Caco-2 (cell line): ENCODE data around the gene TGM4. TPM values are rescaled to one million over a fixed set of nuclear protein-coding genes. Genes with fewer than 3 reads are reported as not detected.

Experiments
- BruUV-seq: library from RNA; stranded (reverse); fragments of 400-500 nt; replicated peaks from 2 replicates; lab custom pipeline; 2021; lab: Mats Ljungman, UMichigan
- CTCF ChIA-PET: fragments of 300-600 bp; sonication (Branson Sonifier 250); formaldehyde crosslinking; loops from one replicate; lab custom pipeline; 2022; ENCODE audit warnings: antibody characterized with exemption; lab: Charles Lee
- POLR2A ChIA-PET: fragments of 300-600 bp; sonication (Branson Sonifier 250); formaldehyde crosslinking; loops from one replicate; lab custom pipeline; 2022; ENCODE audit warnings: antibody characterized with exemption; lab: Charles Lee
- DNase-seq, 2 experiments: peaks; one replicate each; pipeline versions ENCODE4 v3.0.0 to v3.0.0-alpha.2; 2020 to 2022
- H3K27me3 ChIP-seq: replicated peaks from 2 replicates; pipeline ENCODE4 v1.6.0; 2011; ENCODE audit warnings: low read length; ENCODE audit not compliant: control insufficient read depth, insufficient read depth
- H3K36me3 ChIP-seq: 2 replicates; pipeline ENCODE4 v1.5.1; 2011; ENCODE audit warnings: low read length; ENCODE audit not compliant: control insufficient read depth, insufficient read depth
- H3K4me1 ChIP-seq: fragments of 250-450 bp; sonication (Bioruptor Pico); 2 replicates; pipeline ENCODE4 v1.5.1; 2020; ENCODE audit warnings: mild to moderate bottlenecking
- H3K4me3 ChIP-seq: 2 replicates; pipeline ENCODE4 v1.5.1; 2011; ENCODE audit warnings: low read depth, mild to moderate bottlenecking, control low read depth, low read length
- H3K9me3 ChIP-seq: fragments of 250-450 bp; sonication (Bioruptor Pico); 2 replicates; pipeline ENCODE4 v1.5.1; 2020; ENCODE audit warnings: mild to moderate bottlenecking, moderate library complexity
- H3K27ac Mint-ChIP-seq: one replicate; pipeline ENCODE4 v1.8.0; 2022; ENCODE audit warnings: mixed read lengths; ENCODE audit not compliant: unreplicated experiment
- H3K27me3 Mint-ChIP-seq: one replicate; pipeline ENCODE4 v1.8.0; 2022; ENCODE audit warnings: mixed read lengths; ENCODE audit not compliant: insufficient read depth, unreplicated experiment
- H3K36me3 Mint-ChIP-seq: one replicate; pipeline ENCODE4 v1.8.0; 2022; ENCODE audit warnings: mild to moderate bottlenecking, mixed read lengths; ENCODE audit not compliant: insufficient read depth, unreplicated experiment
- H3K4me1 Mint-ChIP-seq: one replicate; pipeline ENCODE4 v1.8.0; 2022; ENCODE audit warnings: low read depth, mixed read lengths; ENCODE audit not compliant: unreplicated experiment
- H3K4me3 Mint-ChIP-seq: one replicate; pipeline ENCODE4 v1.8.0; 2022; ENCODE audit warnings: mild to moderate bottlenecking, moderate library complexity, mixed read lengths; ENCODE audit not compliant: unreplicated experiment
- H3K9me3 Mint-ChIP-seq: one replicate; pipeline ENCODE4 v1.8.0; 2022; ENCODE audit warnings: mixed read lengths; ENCODE audit not compliant: unreplicated experiment
- intact Hi-C: fragments of 100-400 bp; cut with micrococcal nuclease; formaldehyde crosslinking; loops from one replicate; pipeline ENCODE4 v1.10.0; 2022; ENCODE audit not compliant: unreplicated experiment
- total RNA-seq: library from RNA; stranded (reverse); gene quantifications from 2 replicates; pipeline ENCODE4 v1.2.3, GENCODE V29; 2022
- TF ChIP-seq, protein P1 (sequence below), 2 experiments: fragments of 200-600 bp in 1 of 2; IDR thresholded peaks; 1 replicate in 1 of 2; 2 replicates in 1 of 2; pipeline versions ENCODE4 v1.5.1 to v1.8.0; 2011 to 2022; ENCODE audit warnings: antibody characterized with exemption in 1 of 2, control low read depth in 1 of 2, inconsistent platforms in 1 of 2, low read depth in 1 of 2, low read length in 1 of 2, mild to moderate bottlenecking in 1 of 2, moderate library complexity in 1 of 2; ENCODE audit not compliant: insufficient read depth in 1 of 2, severe bottlenecking in 1 of 2, unreplicated experiment in 1 of 2

The TGM4 gene
- total RNA-seq, 1 experiment from 2014 or later = not detected

DNA sequence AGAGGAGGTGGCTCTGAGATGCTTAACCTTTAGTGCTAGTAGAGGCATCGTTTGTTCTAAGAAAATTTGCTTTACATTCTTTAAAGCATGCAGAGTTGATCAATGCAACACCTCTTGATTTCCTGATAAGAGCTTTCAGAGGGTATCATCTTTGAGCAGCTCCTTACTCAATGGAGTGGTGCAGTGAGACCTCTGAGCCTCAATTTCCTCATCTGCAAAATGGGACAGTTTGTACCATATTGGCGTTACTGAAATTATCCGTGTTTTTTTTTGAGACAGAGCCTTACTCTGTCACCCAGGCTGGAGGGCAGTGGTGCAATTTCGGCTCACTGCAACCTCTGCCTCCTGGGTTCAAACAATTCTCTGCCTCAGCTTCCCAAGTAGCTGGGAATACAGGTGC is 14.3 kb upstream of the TGM4 start:
- no TSS peak for BruUV-seq
- no peak overlapping the region for H3K4me3 Mint-ChIP-seq
- H3K4me1 Mint-ChIP-seq = no peaks in the 10 kb centered on the region
- Histone ChIP-seq H3K4me1 (no peaks in the 10 kb centered on the region), H3K27me3 (no peaks in the 10 kb centered on the region), H3K36me3 (0 out of 2 replicates have a peak, but pooled peaks cover 2% of the 10 kb centered on the region), H3K9me3 (no peaks in the 10 kb centered on the region), H3K4me3 (no peak overlapping the region)
- no peaks in the 10 kb centered on the region for H3K27me3 Mint-ChIP-seq
- TF ChIP-seq, protein P1, sequence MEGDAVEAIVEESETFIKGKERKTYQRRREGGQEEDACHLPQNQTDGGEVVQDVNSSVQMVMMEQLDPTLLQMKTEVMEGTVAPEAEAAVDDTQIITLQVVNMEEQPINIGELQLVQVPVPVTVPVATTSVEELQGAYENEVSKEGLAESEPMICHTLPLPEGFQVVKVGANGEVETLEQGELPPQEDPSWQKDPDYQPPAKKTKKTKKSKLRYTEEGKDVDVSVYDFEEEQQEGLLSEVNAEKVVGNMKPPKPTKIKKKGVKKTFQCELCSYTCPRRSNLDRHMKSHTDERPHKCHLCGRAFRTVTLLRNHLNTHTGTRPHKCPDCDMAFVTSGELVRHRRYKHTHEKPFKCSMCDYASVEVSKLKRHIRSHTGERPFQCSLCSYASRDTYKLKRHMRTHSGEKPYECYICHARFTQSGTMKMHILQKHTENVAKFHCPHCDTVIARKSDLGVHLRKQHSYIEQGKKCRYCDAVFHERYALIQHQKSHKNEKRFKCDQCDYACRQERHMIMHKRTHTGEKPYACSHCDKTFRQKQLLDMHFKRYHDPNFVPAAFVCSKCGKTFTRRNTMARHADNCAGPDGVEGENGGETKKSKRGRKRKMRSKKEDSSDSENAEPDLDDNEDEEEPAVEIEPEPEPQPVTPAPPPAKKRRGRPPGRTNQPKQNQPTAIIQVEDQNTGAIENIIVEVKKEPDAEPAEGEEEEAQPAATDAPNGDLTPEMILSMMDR (IDR thresholded peaks at IDR 0.05; ENCODE audit: insufficient read depth in 1 of 2, low read depth in 1 of 2, low read length in 1 of 2, severe bottlenecking in 1 of 2, unreplicated experiment in 1 of 2) = no peak
- intact Hi-C loops = no loop called here
- CTCF ChIA-PET = no interaction called here
- POLR2A ChIA-PET = no interaction called here
- H3K36me3 Mint-ChIP-seq = peaks cover 16% of the 10 kb centered on the region
- no peaks in the 10 kb centered on the region for H3K9me3 Mint-ChIP-seq
- H3K27ac Mint-ChIP-seq = no peak overlapping the region
- DNase-seq = no peak

DNA sequence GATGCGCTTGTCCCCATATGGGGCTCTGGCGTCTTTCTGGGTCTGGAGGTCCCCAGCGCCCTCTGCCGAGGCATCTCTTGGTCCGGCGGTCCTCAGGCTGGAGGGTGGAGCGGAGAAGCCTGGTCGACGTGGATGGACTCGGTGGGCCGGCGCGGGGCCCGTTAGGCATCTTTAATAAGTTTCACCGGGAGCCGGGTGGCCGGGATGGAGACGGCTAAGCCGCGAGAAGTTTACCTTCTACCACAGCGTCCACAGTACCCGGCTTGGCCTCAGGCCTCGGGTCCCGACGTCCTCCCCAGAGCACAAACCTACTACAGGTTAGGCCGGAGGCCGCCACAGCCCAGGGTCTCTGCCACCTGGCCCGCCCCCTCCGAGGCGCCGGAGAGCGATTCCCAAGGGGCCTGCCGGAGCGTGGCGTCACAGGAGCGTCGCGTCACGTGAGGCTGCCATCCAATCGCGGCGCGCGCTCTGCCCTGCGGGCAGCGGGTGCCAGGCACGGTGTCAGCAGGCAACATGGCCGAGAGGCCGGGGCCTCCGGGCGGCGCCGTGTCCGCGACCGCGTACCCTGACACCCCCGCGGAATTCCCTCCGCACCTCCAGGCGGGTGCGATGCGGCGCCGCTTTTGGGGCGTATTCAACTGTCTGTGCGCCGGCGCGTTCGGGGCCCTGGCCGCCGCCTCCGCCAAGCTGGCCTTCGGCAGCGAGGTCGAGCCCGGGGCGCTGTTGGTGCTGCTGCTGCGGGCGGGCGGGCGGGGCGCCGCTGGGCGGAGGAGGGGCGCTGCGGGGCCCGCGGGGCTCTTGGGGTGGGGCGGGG is 12.8 kb upstream of the TGM4 start, which contains the start of gene TMEM42:
TMEM42 (plus strand) TSS at position 501 of the 814 bp plus-strand sequence; CDS start at position 514, 13 bp downstream.
- intact Hi-C loops = no loop called here
- Mint-ChIP-seq H3K27ac (peak within 1 kb of the TSS; percentile 93), H3K9me3 (no peaks in the 10 kb centered on the region), H3K36me3 (peaks cover 16% of the 10 kb centered on the region), H3K4me3 (peak within 1 kb of the TSS; percentile 88), H3K27me3 (no peaks in the 10 kb centered on the region), H3K4me1 (no peaks in the 10 kb centered on the region)
- no TSS peak for BruUV-seq
- Histone ChIP-seq H3K4me3 (peak within 1 kb of the TSS; percentile 90), H3K4me1 (no peaks in the 10 kb centered on the region), H3K36me3 (0 out of 2 replicates have a peak, but pooled peaks cover 2% of the 10 kb centered on the region), H3K9me3 (no peaks in the 10 kb centered on the region), H3K27me3 (no peaks in the 10 kb centered on the region)
- TF ChIP-seq, protein P1 (IDR thresholded peaks at IDR 0.05; ENCODE audit: insufficient read depth in 1 of 2, low read depth in 1 of 2, low read length in 1 of 2, severe bottlenecking in 1 of 2, unreplicated experiment in 1 of 2) = no peak
- ChIA-PET POLR2A (interaction anchor here (0.8 kb wide), 1 partner anchor 114 kb away, joined by 5 read pairs; the partner anchor contains the start of genes EXOSC7 and ZDHHC3), CTCF (no interaction called here)
- DNase-seq = peak; percentile 89 to 91

DNA sequence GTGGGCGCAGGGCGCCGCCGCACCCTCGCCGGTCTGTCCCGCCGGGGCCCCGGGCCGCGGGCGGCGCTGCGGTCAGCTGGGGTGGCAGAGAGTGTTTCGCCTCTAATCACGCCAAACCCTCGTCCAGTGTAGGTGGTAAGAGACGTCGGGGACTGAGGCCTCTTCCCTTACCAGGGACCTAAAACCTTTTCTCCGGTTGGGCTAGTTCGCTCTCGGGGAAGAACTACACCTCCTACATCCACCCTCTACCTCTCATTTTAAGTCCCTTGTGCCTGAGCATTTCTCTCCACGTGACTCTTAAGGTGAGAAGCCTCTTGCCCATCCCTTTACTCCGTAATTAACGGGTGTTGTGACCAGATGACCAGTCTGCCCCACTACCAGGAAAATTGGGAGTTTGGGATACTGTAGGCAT is 12.2 kb upstream of the TGM4 start:
- peak overlapping the region; percentile 93 for H3K27ac Mint-ChIP-seq

More for the DNA sequence above, 12.2 kb upstream of the TGM4 start:
- Histone ChIP-seq H3K36me3 (0 out of 2 replicates have a peak, but pooled peaks cover 2% of the 10 kb centered on the region), H3K27me3 (no peaks in the 10 kb centered on the region), H3K4me1 (no peaks in the 10 kb centered on the region), H3K9me3 (no peaks in the 10 kb centered on the region), H3K4me3 (peak overlapping the region; percentile 90)
- TF ChIP-seq, protein P1 (IDR thresholded peaks at IDR 0.05; ENCODE audit: insufficient read depth in 1 of 2, low read depth in 1 of 2, low read length in 1 of 2, severe bottlenecking in 1 of 2, unreplicated experiment in 1 of 2) = no peak
- intact Hi-C loops = no loop called here
- no peaks in the 10 kb centered on the region for H3K27me3 Mint-ChIP-seq
- POLR2A ChIA-PET = interaction anchor here (0.5 to 0.8 kb wide), 2 partner anchors 71 to 114 kb away, joined by 4 to 5 read pairs; partner anchors contain the start of genes EXOSC7 and ZDHHC3
- BruUV-seq = no TSS peak
- CTCF ChIA-PET = no interaction called here
- peak overlapping the region; percentile 88 for H3K4me3 Mint-ChIP-seq
- H3K9me3 Mint-ChIP-seq = no peaks in the 10 kb centered on the region
- DNase-seq = no peak
- H3K36me3 Mint-ChIP-seq = peaks cover 16% of the 10 kb centered on the region
- H3K4me1 Mint-ChIP-seq = no peaks in the 10 kb centered on the region
